ENCODE measurements around the gene TSPY9.
"Not testable (repeated sequence)": the region's sequence is repeated elsewhere in the genome, so short reads cannot be mapped to it uniquely, and the experiment has no call there.

The TSPY9 gene

GRCh38 chrY:9486967-9487366 lies at the start of gene TSPY9:
Gene TSPY9 (plus strand): TSS chrY:9487267. CDS start chrY:9487313, 46 bp downstream.
- DNase-seq, result not testable (repeated sequence)

GRCh38 chrY:9466655-9467054 lies 20.4 kb upstream of the TSPY9 start, which contains the start of gene TSPY1:
Gene TSPY1 (plus strand): TSS chrY:9466955. CDS start chrY:9467001, 46 bp downstream.
- not testable (repeated sequence) for DNase-seq

- DNase-seq, result not testable (repeated sequence)
These were observed 17.3 kb downstream of the TSPY9 start for GRCh38 chrY:9504396-9504795.

GRCh38 chrY:9516287-9516686 lies 29.2 kb downstream of the TSPY9 start:
- not testable (repeated sequence) for DNase-seq

- DNase-seq, result not testable (repeated sequence)
These were observed 40.5 kb downstream of the TSPY9 start, which contains the start of gene TSPY10 for GRCh38 chrY:9527580-9527979. Gene TSPY10 (plus strand): TSS chrY:9527880. CDS start chrY:9527926, 46 bp downstream.
